Progenitor cell of endocrine pancreas (in vitro differentiated cells): ENCODE results near the gene INAFM2. TPM values are rescaled to one million over a fixed set of nuclear protein-coding genes. Genes with fewer than 3 reads are reported as not detected.
A peak's percentile ranks its signal among the peaks of the same experiment; 100 is the strongest.

Experiments
- DNase-seq: peaks from one replicate; pipeline ENCODE4 v3.0.0; 2021; ENCODE audit warnings: low spot score; ENCODE audit not compliant: unreplicated experiment
- H3K27ac Mint-ChIP-seq: 2 replicates; pipeline ENCODE4 v1.8.0; 2021; ENCODE audit warnings: mild to moderate bottlenecking, moderate library complexity, mixed read lengths
- H3K27me3 Mint-ChIP-seq: 2 replicates; pipeline ENCODE4 v1.8.0; 2021; ENCODE audit warnings: mixed read lengths
- H3K36me3 Mint-ChIP-seq: 2 replicates; pipeline ENCODE4 v1.8.0; 2022; ENCODE audit warnings: mixed read lengths; ENCODE audit not compliant: insufficient read depth
- H3K4me1 Mint-ChIP-seq: 2 replicates; pipeline ENCODE4 v1.8.0; 2021; ENCODE audit warnings: low read depth, mixed read lengths
- H3K4me3 Mint-ChIP-seq: 2 replicates; pipeline ENCODE4 v1.8.0; 2021; ENCODE audit warnings: low read depth, mild to moderate bottlenecking, moderate library complexity, mixed read lengths
- H3K9me3 Mint-ChIP-seq: 2 replicates; pipeline ENCODE4 v1.8.0; 2021; ENCODE audit warnings: low read depth, mixed read lengths
- CTCF ChIP-seq: fragments of 200-600 bp; sonication (generic); IDR thresholded peaks from one replicate; pipeline ENCODE4 v1.5.0; 2021; ENCODE audit warnings: antibody characterized with exemption, mild to moderate bottlenecking; ENCODE audit not compliant: unreplicated experiment
- total RNA-seq: library from RNA; stranded (reverse); gene quantifications from 2 replicates; pipeline ENCODE4 v1.2.1, GENCODE V29; 2021

The INAFM2 gene
- total RNA-seq, 1 donor from 2014 or later = 14.9 TPM

GRCh38 chr15:40287968-40288367 lies 35.5 kb upstream of the INAFM2 start:
- TF ChIP-seq CTCF = no peak
- Mint-ChIP-seq H3K27me3 (peaks cover 85% of the 10 kb centered on the region), H3K4me1 (peaks cover 1% of the 10 kb centered on the region)

GRCh38 chr15:40289140-40289775 lies 34.2 kb upstream of the INAFM2 start:
- H3K4me3 Mint-ChIP-seq = no peak overlapping the region
- no peaks in the 10 kb centered on the region for H3K9me3 Mint-ChIP-seq
- DNase-seq = no peak
- no peaks in the 10 kb centered on the region for H3K36me3 Mint-ChIP-seq
- peaks cover 84% of the 10 kb centered on the region for H3K27me3 Mint-ChIP-seq
- no peak overlapping the region for H3K27ac Mint-ChIP-seq
- TF ChIP-seq CTCF = no peak
- peaks cover 1% of the 10 kb centered on the region for H3K4me1 Mint-ChIP-seq

More at GRCh38 chr15:40287968-40288367, 35.5 kb upstream of the INAFM2 start:
- DNase-seq = no peak
- Mint-ChIP-seq H3K9me3 (no peaks in the 10 kb centered on the region), H3K36me3 (no peaks in the 10 kb centered on the region), H3K27ac (no peak overlapping the region), H3K4me3 (no peak overlapping the region)

GRCh38 chr15:40290545-40290917 lies 33.0 kb upstream of the INAFM2 start:
- Mint-ChIP-seq H3K27me3 (peaks cover 80% of the 10 kb centered on the region), H3K27ac (no peak overlapping the region), H3K4me3 (peak overlapping the region; percentile 42), H3K9me3 (no peaks in the 10 kb centered on the region), H3K4me1 (peaks cover 1% of the 10 kb centered on the region), H3K36me3 (no peaks in the 10 kb centered on the region)
- DNase-seq = no peak
- no peak for TF ChIP-seq CTCF

- DNase-seq = peak; percentile 44
- H3K4me1 Mint-ChIP-seq = peaks cover 1% of the 10 kb centered on the region
- H3K27me3 Mint-ChIP-seq = peaks cover 79% of the 10 kb centered on the region
- H3K27ac Mint-ChIP-seq = no peak overlapping the region
- no peaks in the 10 kb centered on the region for H3K36me3 Mint-ChIP-seq
- H3K4me3 Mint-ChIP-seq = no peak overlapping the region
- no peaks in the 10 kb centered on the region for H3K9me3 Mint-ChIP-seq
- no peak for TF ChIP-seq CTCF
These were observed 32.4 kb upstream of the INAFM2 start for GRCh38 chr15:40290918-40291574.

GRCh38 chr15:40292246-40292645 lies 31.2 kb upstream of the INAFM2 start:
- no peak for DNase-seq
- no peaks in the 10 kb centered on the region for H3K36me3 Mint-ChIP-seq
- TF ChIP-seq CTCF = no peak
- no peaks in the 10 kb centered on the region for H3K9me3 Mint-ChIP-seq
- no peak overlapping the region for H3K4me3 Mint-ChIP-seq
- no peak overlapping the region for H3K27ac Mint-ChIP-seq
- peaks cover 82% of the 10 kb centered on the region for H3K27me3 Mint-ChIP-seq
- peaks cover 4% of the 10 kb centered on the region for H3K4me1 Mint-ChIP-seq
